ENCODE results near the gene SEPTIN2. TPM values are rescaled to one million over a fixed set of nuclear protein-coding genes. Genes with fewer than 3 reads are reported as not detected.
"Not testable (repeated sequence)": the region's sequence is repeated elsewhere in the genome, so short reads cannot be mapped to it uniquely, and the experiment has no call there.

The SEPTIN2 gene
- total RNA-seq, 4 donors from 2014 or later = 311 to 585 (median 373) TPM

- H3K4me3 ChIP-seq = no peak overlapping the region
- no peak overlapping the region for H3K27ac ChIP-seq
- DNase-seq (ENCODE audit: low spot score in 2 of 2) = no peak
- H3K36me3 ChIP-seq = no peaks in the 10 kb centered on the region
- no peaks in the 10 kb centered on the region for H3K9me3 ChIP-seq
- WGBS, 2 donors = 88 to 97% methylated on average over 6 of the region's 6 CpGs
- no peaks in the 10 kb centered on the region for H3K27me3 ChIP-seq
- TF ChIP-seq EP300 (IDR thresholded peaks at IDR 0.05) (no peak), POLR2A (IDR thresholded peaks at IDR 0.05) (no peak), CTCF (IDR thresholded peaks at IDR 0.05) (no peak)
- H3K4me1 ChIP-seq = peaks cover 0 to 32% (median 0%) of the 10 kb centered on the region in 4 donors
These were observed 24.6 kb upstream of the SEPTIN2 start for GRCh38 chr2:241291153-241291552.

- TF ChIP-seq POLR2A (IDR thresholded peaks at IDR 0.05) = no peak
- peaks cover 0 to 32% (median 0%) of the 10 kb centered on the region in 4 donors for H3K4me1 ChIP-seq
- no peak for DNase-seq (ENCODE audit: low spot score in 2 of 2)
- H3K27me3 ChIP-seq = no peaks in the 10 kb centered on the region
- H3K4me3 ChIP-seq = no peak overlapping the region
- 73 to 77% methylated on average over 6 of the region's 6 CpGs for WGBS, 2 donors
- H3K27ac ChIP-seq = no peak overlapping the region
- H3K9me3 ChIP-seq = no peaks in the 10 kb centered on the region
- H3K36me3 ChIP-seq = peaks cover 0 to 3% (median 0%) of the 10 kb centered on the region in 3 donors
These were observed 23.7 kb upstream of the SEPTIN2 start for GRCh38 chr2:241291977-241292376.

- H3K27ac ChIP-seq; H3K9me3 ChIP-seq; H3K27me3 ChIP-seq; H3K4me3 ChIP-seq; DNase-seq (ENCODE audit: low spot score in 2 of 2): not testable (repeated sequence)
- WGBS, 2 donors = 92 to 94% methylated on average over 7 of the region's 7 CpGs
- peaks cover 0 to 32% (median 0%) of the 10 kb centered on the region in 4 donors for H3K4me1 ChIP-seq
- H3K36me3 ChIP-seq = peaks cover 0 to 10% (median 0%) of the 10 kb centered on the region in 3 donors
These were observed 22.3 kb upstream of the SEPTIN2 start for GRCh38 chr2:241293378-241293797.

GRCh38 chr2:241295326-241296095 is 20.2 kb upstream of the SEPTIN2 start:
- H3K27me3 ChIP-seq = no peaks in the 10 kb centered on the region
- no peak overlapping the region for H3K27ac ChIP-seq
- WGBS, 2 donors = 69 to 72% methylated on average over 7 of the region's 7 CpGs
- H3K9me3 ChIP-seq = no peaks in the 10 kb centered on the region
- TF ChIP-seq CTCF (IDR thresholded peaks at IDR 0.05) (no peak), POLR2A (IDR thresholded peaks at IDR 0.05) (no peak), EP300 (IDR thresholded peaks at IDR 0.05) (no peak)
- no peak overlapping the region for H3K4me3 ChIP-seq
- DNase-seq (ENCODE audit: low spot score in 2 of 2) = no peak
- peaks cover 0 to 10% (median 0%) of the 10 kb centered on the region in 3 donors for H3K36me3 ChIP-seq
- H3K4me1 ChIP-seq = peaks cover 0 to 20% (median 0%) of the 10 kb centered on the region in 4 donors

- Histone ChIP-seq H3K36me3 (peaks cover 0 to 10% (median 0%) of the 10 kb centered on the region in 3 donors), H3K4me3 (no peak overlapping the region), H3K27ac (no peak overlapping the region), H3K4me1 (peaks cover 0 to 25% (median 0%) of the 10 kb centered on the region in 4 donors), H3K27me3 (no peaks in the 10 kb centered on the region), H3K9me3 (no peaks in the 10 kb centered on the region)
- no peak for TF ChIP-seq EP300 (IDR thresholded peaks at IDR 0.05)
- no peak for TF ChIP-seq CTCF (IDR thresholded peaks at IDR 0.05)
- TF ChIP-seq POLR2A (IDR thresholded peaks at IDR 0.05) = no peak
- DNase-seq (ENCODE audit: low spot score in 2 of 2) = no peak
- WGBS, 2 donors = 95 to 98% methylated on average over 8 of the region's 8 CpGs
These were observed 19.0 kb upstream of the SEPTIN2 start for GRCh38 chr2:241296767-241297166.

- Histone ChIP-seq H3K4me3 (no peak overlapping the region), H3K36me3 (peaks cover 0 to 10% (median 0%) of the 10 kb centered on the region in 3 donors), H3K9me3 (no peaks in the 10 kb centered on the region), H3K27ac (no peak overlapping the region), H3K27me3 (no peaks in the 10 kb centered on the region), H3K4me1 (peaks cover 0 to 30% (median 7%) of the 10 kb centered on the region in 4 donors)
- WGBS, 2 donors = 89% methylated on average over 5 of the region's 5 CpGs
- no peak for DNase-seq (ENCODE audit: low spot score in 2 of 2)
- TF ChIP-seq POLR2A (IDR thresholded peaks at IDR 0.05) (no peak), EP300 (IDR thresholded peaks at IDR 0.05) (no peak), CTCF (IDR thresholded peaks at IDR 0.05) (no peak)
These were observed 17.1 kb upstream of the SEPTIN2 start for GRCh38 chr2:241298673-241299072.
